COLO668 (cell line): ENCODE results near the gene OSBPL6.

Experiments
- DNase-seq: peaks from one replicate; lab custom pipeline; 2025; ENCODE audit not compliant: unreplicated experiment; lab: John Stamatoyannopoulos, UW

The OSBPL6 gene

GRCh38 chr2:178269438-178270224 is 75.3 kb downstream of the OSBPL6 start:
- DNase-seq: no peak

- DNase-seq: no peak
Measured at GRCh38 chr2:178270338-178270737, 76.0 kb downstream of the OSBPL6 start.

GRCh38 chr2:178271094-178271493 is 76.8 kb downstream of the OSBPL6 start:
- DNase-seq: no peak

- no peak for DNase-seq
Measured at GRCh38 chr2:178271629-178272333, 77.5 kb downstream of the OSBPL6 start.

GRCh38 chr2:178273787-178274360 is 79.6 kb downstream of the OSBPL6 start:
- DNase-seq: no peak

GRCh38 chr2:178275600-178275999 is 81.3 kb downstream of the OSBPL6 start:
- DNase-seq: no peak

GRCh38 chr2:178277741-178278197 is 83.5 kb downstream of the OSBPL6 start:
- no peak for DNase-seq

- no peak for DNase-seq
Measured at GRCh38 chr2:178279142-178279541, 84.8 kb downstream of the OSBPL6 start.

GRCh38 chr2:178279636-178280035 is 85.3 kb downstream of the OSBPL6 start:
- no peak for DNase-seq

GRCh38 chr2:178280244-178280852 is 86.0 kb downstream of the OSBPL6 start:
- peak; percentile 38 for DNase-seq

- no peak for DNase-seq
Measured at GRCh38 chr2:178282075-178282815, 87.9 kb downstream of the OSBPL6 start.

GRCh38 chr2:178283341-178283918 is 89.1 kb downstream of the OSBPL6 start:
- no peak for DNase-seq

GRCh38 chr2:178284613-178285286 is 90.4 kb downstream of the OSBPL6 start:
- DNase-seq: no peak

GRCh38 chr2:178285287-178285615 is 90.9 kb downstream of the OSBPL6 start:
- no peak for DNase-seq

GRCh38 chr2:178286636-178287035 is 92.3 kb downstream of the OSBPL6 start:
- DNase-seq: no peak

- DNase-seq: no peak
Measured at GRCh38 chr2:178287652-178288344, 93.5 kb downstream of the OSBPL6 start.

GRCh38 chr2:178291703-178292102 is 97.4 kb downstream of the OSBPL6 start:
- DNase-seq: no peak

- no peak for DNase-seq
Measured at GRCh38 chr2:178292586-178292985, 98.3 kb downstream of the OSBPL6 start.

GRCh38 chr2:178295115-178295514 is 100.8 kb downstream of the OSBPL6 start:
- DNase-seq: no peak
